ENCODE data around the gene HMSD.

HMSD gene

GRCh38 chr18:63969942-63970808 lies 21.1 kb downstream of the HMSD start, which contains the start of gene SERPINB8:
SERPINB8 (plus strand) TSS chr18:63970081; CDS start chr18:63978309, 8,228 bp downstream.
- peak within 1 kb of the TSS; percentile 92 for H3K4me3 ChIP-seq (ENCODE audit: low read depth, low read length)
- TF ChIP-seq CTCF (IDR thresholded peaks at IDR 0.05; ENCODE audit: borderline replicate concordance, insufficient read depth, low read depth, low read length) = no peak

GRCh38 chr18:63970809-63971205 lies 21.7 kb downstream of the HMSD start:
- TF ChIP-seq CTCF (IDR thresholded peaks at IDR 0.05; ENCODE audit: borderline replicate concordance, insufficient read depth, low read depth, low read length) = no peak
- peak overlapping the region; percentile 92 for H3K4me3 ChIP-seq (ENCODE audit: low read depth, low read length)

- TF ChIP-seq CTCF (IDR thresholded peaks at IDR 0.05; ENCODE audit: borderline replicate concordance, insufficient read depth, low read depth, low read length) = no peak
- no peak overlapping the region for H3K4me3 ChIP-seq (ENCODE audit: low read depth, low read length)
These were observed 22.4 kb downstream of the HMSD start for GRCh38 chr18:63971320-63972001.

GRCh38 chr18:63972002-63972376 lies 22.9 kb downstream of the HMSD start:
- no peak for TF ChIP-seq CTCF (IDR thresholded peaks at IDR 0.05; ENCODE audit: borderline replicate concordance, insufficient read depth, low read depth, low read length)
- H3K4me3 ChIP-seq (ENCODE audit: low read depth, low read length) = no peak overlapping the region

- TF ChIP-seq CTCF (IDR thresholded peaks at IDR 0.05; ENCODE audit: borderline replicate concordance, insufficient read depth, low read depth, low read length) = peak; percentile 8; the same call in 1 of the 2 replicates
These were observed 25.9 kb downstream of the HMSD start for GRCh38 chr18:63974991-63975390.

GRCh38 chr18:63975628-63976027 lies 26.5 kb downstream of the HMSD start:
- TF ChIP-seq CTCF (IDR thresholded peaks at IDR 0.05; ENCODE audit: borderline replicate concordance, insufficient read depth, low read depth, low read length) = no peak
- no peak overlapping the region for H3K4me3 ChIP-seq (ENCODE audit: low read depth, low read length)

More at GRCh38 chr18:63974991-63975390, 25.9 kb downstream of the HMSD start:
- no peak overlapping the region for H3K4me3 ChIP-seq (ENCODE audit: low read depth, low read length)
